Keratinocyte (primary cell): ENCODE results near the gene ASCL2. TPM values are rescaled to one million over a fixed set of nuclear protein-coding genes. Genes with fewer than 3 reads are reported as not detected.

Source experiments
- DNase-seq: peaks from one replicate; pipeline ENCODE4 v3.0.0-alpha.2; 2011; ENCODE audit warnings: low read depth, missing footprints, low spot score
- FAIRE-seq: peaks from 2 replicates; lab custom pipeline; 2011; peaks lifted over from hg19 to GRCh38; lab: Jason Lieb, UNC
- H2AFZ ChIP-seq: 2 replicates; pipeline ENCODE4 v1.6.0; 2012; ENCODE audit warnings: low read length, control low read depth, inconsistent platforms; ENCODE audit not compliant: control insufficient read depth
- H3K27ac ChIP-seq: 2 replicates; pipeline ENCODE4 v1.5.1; 2011; ENCODE audit warnings: low read length; ENCODE audit not compliant: control insufficient read depth, insufficient read depth
- H3K27me3 ChIP-seq: 3 replicates; pipeline ENCODE4 v1.6.0; 2011; ENCODE audit warnings: low read length; ENCODE audit not compliant: control insufficient read depth, insufficient read depth; ENCODE audit errors: extremely low read depth
- H3K36me3 ChIP-seq, 2 experiments: 2 replicates in 1 of 2; 3 replicates in 1 of 2; pipeline ENCODE4 v1.5.1; 2011; ENCODE audit warnings: low read length in 2 of 2, mild to moderate bottlenecking in 1 of 2; ENCODE audit not compliant: control insufficient read depth in 2 of 2, insufficient read depth in 2 of 2; ENCODE audit errors: extremely low read depth in 1 of 2
- H3K4me1 ChIP-seq: 3 replicates; pipeline ENCODE4 v1.5.1; 2011; ENCODE audit warnings: low read length; ENCODE audit not compliant: control insufficient read depth, insufficient read depth; ENCODE audit errors: extremely low read depth
- H3K4me2 ChIP-seq: 3 replicates; pipeline ENCODE4 v1.6.0; 2011; ENCODE audit warnings: low read depth, low read length; ENCODE audit not compliant: control insufficient read depth, insufficient read depth; ENCODE audit errors: extremely low read depth
- H3K4me3 ChIP-seq, 3 experiments: fragments of 200-600 bp in 1 of 3; sonication (generic) in 1 of 3; 2 replicates in 2 of 3; 3 replicates in 1 of 3; pipeline ENCODE4 v1.5.1; 2011 to 2016; ENCODE audit warnings: low read length in 3 of 3, mild to moderate bottlenecking in 3 of 3, control low read depth in 2 of 3, inconsistent platforms in 1 of 3, low read depth in 1 of 3, mixed read lengths in 1 of 3, mixed run types in 1 of 3, moderate library complexity in 1 of 3; ENCODE audit not compliant: control insufficient read depth in 2 of 3, insufficient read depth in 2 of 3; ENCODE audit errors: extremely low read depth in 1 of 3
- H3K79me2 ChIP-seq: 2 replicates; pipeline ENCODE4 v1.6.0; 2012; ENCODE audit warnings: low read length; ENCODE audit not compliant: control insufficient read depth, insufficient read depth
- H3K9ac ChIP-seq: 3 replicates; pipeline ENCODE4 v1.6.0; 2011; ENCODE audit warnings: low read length; ENCODE audit not compliant: control insufficient read depth, insufficient read depth; ENCODE audit errors: extremely low read depth
- H3K9me1 ChIP-seq: 3 replicates; pipeline ENCODE4 v1.6.0; 2011; ENCODE audit warnings: low read length; ENCODE audit not compliant: control insufficient read depth, insufficient read depth; ENCODE audit errors: extremely low read depth
- H3K9me3 ChIP-seq: 2 replicates; pipeline ENCODE4 v1.5.1; 2012; ENCODE audit warnings: low read depth, low read length; ENCODE audit not compliant: control insufficient read depth
- H4K20me1 ChIP-seq: 3 replicates; pipeline ENCODE4 v1.6.0; 2011; ENCODE audit warnings: low read length; ENCODE audit not compliant: control insufficient read depth, insufficient read depth; ENCODE audit errors: extremely low read depth
- EZH2 ChIP-seq: IDR thresholded peaks from one replicate; pipeline ENCODE4 v1.6.1; 2012; ENCODE audit warnings: inconsistent platforms, mild to moderate bottlenecking, low read length, moderate library complexity
- dilution Hi-C: fragments of 300-500 bp; cut with MboI; formaldehyde crosslinking; loops from one replicate; pipeline ENCODE4 v1.7.0; 2020; ENCODE audit warnings: low sequenced_read_pairs; ENCODE audit not compliant: extremely low pct_ligation_motif_present
- polyA plus RNA-seq, 5 experiments: library from polyadenylated mRNA; depleted of rRNA in 3 of 5; stranded (reverse) in 3 of 5; stranded (forward) in 1 of 5; unstranded in 1 of 5; fragments of >200 nt; gene quantifications; 1 replicate in 1 of 5; 2 replicates in 3 of 5; 3 replicates in 1 of 5; pipeline versions ENCODE4 v1.2.1 to v1.2.3, GENCODE V29; 2011 to 2012; ENCODE audit warnings: missing spikeins in 2 of 5, low read depth in 1 of 5, low replicate concordance in 1 of 5
- TF ChIP-seq, protein P1 (sequence below), 3 experiments: IDR thresholded peaks in 1 of 3; conservative IDR thresholded peaks in 1 of 3; optimal IDR thresholded peaks in 1 of 3; 2 replicates in 2 of 3; 3 replicates in 1 of 3; pipeline versions ENCODE3 to v1.5.1; 2011; ENCODE audit warnings: low read length in 3 of 3, mild to moderate bottlenecking in 3 of 3, moderate library complexity in 2 of 3, control low read depth in 1 of 3, inconsistent platforms in 1 of 3; ENCODE audit not compliant: insufficient read depth in 2 of 3; ENCODE audit errors: extremely low read depth in 1 of 3

Gene ASCL2
- polyA plus RNA-seq, 1 donor (not counting 4 experiments of a cell fraction or from before 2014, with no cell fraction given), result 0.26 TPM

DNA sequence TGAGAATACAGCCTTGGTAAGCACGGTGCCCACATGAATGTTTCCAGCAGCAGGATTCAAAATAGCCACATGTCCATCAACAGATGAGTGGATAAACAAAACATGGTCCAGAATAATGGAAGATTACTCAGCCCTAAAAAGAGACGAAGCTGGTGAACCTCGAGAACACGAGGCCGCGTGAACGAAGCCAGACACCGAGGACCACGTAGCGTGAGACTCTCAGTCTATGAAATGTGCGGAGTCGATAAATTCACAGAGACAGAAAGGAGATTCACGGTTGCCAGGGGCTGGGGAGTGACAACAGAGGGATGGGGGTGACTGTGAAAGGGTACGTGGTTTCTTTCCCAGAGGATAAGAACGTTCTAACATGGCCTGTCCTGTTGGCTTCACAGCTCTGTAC, 2.9 kb upstream of the ASCL2 start:
- Histone ChIP-seq H3K9ac (no peak overlapping the region), H4K20me1 (no peaks in the 10 kb centered on the region), H2AFZ (no peak overlapping the region), H3K79me2 (no peaks in the 10 kb centered on the region), H3K4me3 (no peak overlapping the region), H3K27ac (no peak overlapping the region), H3K36me3 (no peaks in the 10 kb centered on the region), H3K4me1 (peaks cover 3% of the 10 kb centered on the region), H3K4me2 (no peak overlapping the region), H3K9me3 (no peaks in the 10 kb centered on the region), H3K9me1 (no peaks in the 10 kb centered on the region), H3K27me3 (peaks cover 59% of the 10 kb centered on the region)
- DNase-seq (no peak), FAIRE-seq (no peak)
- no peak for TF ChIP-seq EZH2
- TF ChIP-seq, protein P1, sequence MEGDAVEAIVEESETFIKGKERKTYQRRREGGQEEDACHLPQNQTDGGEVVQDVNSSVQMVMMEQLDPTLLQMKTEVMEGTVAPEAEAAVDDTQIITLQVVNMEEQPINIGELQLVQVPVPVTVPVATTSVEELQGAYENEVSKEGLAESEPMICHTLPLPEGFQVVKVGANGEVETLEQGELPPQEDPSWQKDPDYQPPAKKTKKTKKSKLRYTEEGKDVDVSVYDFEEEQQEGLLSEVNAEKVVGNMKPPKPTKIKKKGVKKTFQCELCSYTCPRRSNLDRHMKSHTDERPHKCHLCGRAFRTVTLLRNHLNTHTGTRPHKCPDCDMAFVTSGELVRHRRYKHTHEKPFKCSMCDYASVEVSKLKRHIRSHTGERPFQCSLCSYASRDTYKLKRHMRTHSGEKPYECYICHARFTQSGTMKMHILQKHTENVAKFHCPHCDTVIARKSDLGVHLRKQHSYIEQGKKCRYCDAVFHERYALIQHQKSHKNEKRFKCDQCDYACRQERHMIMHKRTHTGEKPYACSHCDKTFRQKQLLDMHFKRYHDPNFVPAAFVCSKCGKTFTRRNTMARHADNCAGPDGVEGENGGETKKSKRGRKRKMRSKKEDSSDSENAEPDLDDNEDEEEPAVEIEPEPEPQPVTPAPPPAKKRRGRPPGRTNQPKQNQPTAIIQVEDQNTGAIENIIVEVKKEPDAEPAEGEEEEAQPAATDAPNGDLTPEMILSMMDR (optimal IDR thresholded peaks at IDR 0.05 in 1 of 3, IDR thresholded peaks at IDR 0.05 in 1 of 3, conservative IDR thresholded peaks at IDR 0.05 in 1 of 3; ENCODE audit: extremely low read depth in 1 of 3, insufficient read depth in 2 of 3, low read length in 3 of 3), result no peak
- dilution Hi-C loops, result no loop called here

DNA sequence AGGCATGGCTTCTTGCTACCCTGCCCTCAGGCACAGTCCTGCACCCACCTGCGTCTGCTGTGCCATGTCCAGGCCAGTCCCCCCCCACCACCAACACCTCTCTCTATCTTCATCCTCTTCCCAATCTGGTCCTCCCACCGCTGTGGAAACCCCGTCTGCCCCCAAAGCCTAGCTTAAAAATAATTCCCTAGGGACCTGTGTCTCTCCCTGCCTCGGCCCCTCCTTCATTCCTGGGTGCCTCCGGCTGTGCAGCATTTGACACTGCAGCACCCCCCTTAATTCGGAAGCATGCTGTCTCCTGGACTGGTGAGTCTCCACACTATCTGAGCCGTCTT, 2.5 kb upstream of the ASCL2 start:
- peaks cover 3% of the 10 kb centered on the region for H3K4me1 ChIP-seq
- H3K9ac ChIP-seq, result no peak overlapping the region
- no peak for FAIRE-seq
- peaks cover 55% of the 10 kb centered on the region for H3K27me3 ChIP-seq
- no peaks in the 10 kb centered on the region for H4K20me1 ChIP-seq
- H3K9me3 ChIP-seq, result no peaks in the 10 kb centered on the region
- no peak overlapping the region for H2AFZ ChIP-seq
- dilution Hi-C loops, result no loop called here
- no peak for TF ChIP-seq EZH2
- H3K9me1 ChIP-seq, result no peaks in the 10 kb centered on the region
- H3K79me2 ChIP-seq, result no peaks in the 10 kb centered on the region
- H3K27ac ChIP-seq, result no peak overlapping the region
- no peak overlapping the region for H3K4me3 ChIP-seq
- no peak overlapping the region for H3K4me2 ChIP-seq
- no peak for DNase-seq
- no peaks in the 10 kb centered on the region for H3K36me3 ChIP-seq

DNA sequence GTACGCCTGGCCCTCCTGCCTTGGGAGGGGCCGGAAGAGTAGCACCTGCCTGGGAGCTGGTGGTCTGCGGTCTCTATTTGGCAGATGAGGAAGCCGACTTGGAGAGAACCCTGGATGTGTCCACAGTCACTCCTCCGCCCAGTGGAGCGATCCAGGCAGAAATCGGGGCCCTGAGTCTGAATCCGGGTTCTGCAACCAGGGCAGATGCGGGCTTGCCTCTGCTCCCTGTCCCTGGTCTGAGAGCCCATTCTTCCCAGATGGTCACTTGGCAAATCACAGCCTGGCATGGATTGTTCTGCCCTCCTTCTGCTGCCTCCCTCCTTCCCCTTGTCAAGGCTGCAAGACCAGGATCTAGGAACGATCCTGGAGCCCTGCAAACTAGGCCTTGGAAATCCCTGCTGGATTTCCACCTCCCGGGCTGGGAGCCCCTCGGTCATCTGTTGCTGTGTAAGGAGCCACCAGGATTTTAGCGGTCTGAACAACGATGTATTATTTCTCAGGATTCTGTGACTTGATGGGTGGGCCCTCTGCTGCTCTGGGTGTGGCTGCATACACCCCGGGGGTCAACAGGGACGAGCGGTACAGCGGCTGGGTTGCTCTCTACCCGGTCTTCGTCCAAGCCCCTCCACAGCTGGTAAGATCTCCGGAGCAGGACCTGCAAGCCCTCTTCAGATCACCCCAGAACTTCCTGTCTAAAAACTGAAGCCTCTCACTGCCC, 2.0 kb upstream of the ASCL2 start:
- Histone ChIP-seq H3K36me3 (no peaks in the 10 kb centered on the region), H3K27ac (no peak overlapping the region), H4K20me1 (no peaks in the 10 kb centered on the region), H3K9me1 (no peaks in the 10 kb centered on the region), H3K4me2 (no peak overlapping the region), H3K4me3 (no peak overlapping the region), H2AFZ (no peak overlapping the region), H3K27me3 (peaks cover 52% of the 10 kb centered on the region), H3K9me3 (no peaks in the 10 kb centered on the region), H3K4me1 (peaks cover 3% of the 10 kb centered on the region), H3K9ac (no peak overlapping the region), H3K79me2 (no peaks in the 10 kb centered on the region)
- DNase-seq, result no peak
- no peak for TF ChIP-seq EZH2
- TF ChIP-seq, protein P1 (optimal IDR thresholded peaks at IDR 0.05 in 1 of 3, IDR thresholded peaks at IDR 0.05 in 1 of 3, conservative IDR thresholded peaks at IDR 0.05 in 1 of 3; ENCODE audit: extremely low read depth in 1 of 3, insufficient read depth in 2 of 3, low read length in 3 of 3), result no peak
- FAIRE-seq, result no peak
- dilution Hi-C loops, result no loop called here
